ENCODE results near the gene PALS1. TPM values are rescaled to one million over a fixed set of nuclear protein-coding genes. Genes with fewer than 3 reads are reported as not detected.

PALS1 gene
- total and polyA plus RNA-seq, 4 donors: 7.4 to 26.8 (median 17.6) TPM

DNA sequence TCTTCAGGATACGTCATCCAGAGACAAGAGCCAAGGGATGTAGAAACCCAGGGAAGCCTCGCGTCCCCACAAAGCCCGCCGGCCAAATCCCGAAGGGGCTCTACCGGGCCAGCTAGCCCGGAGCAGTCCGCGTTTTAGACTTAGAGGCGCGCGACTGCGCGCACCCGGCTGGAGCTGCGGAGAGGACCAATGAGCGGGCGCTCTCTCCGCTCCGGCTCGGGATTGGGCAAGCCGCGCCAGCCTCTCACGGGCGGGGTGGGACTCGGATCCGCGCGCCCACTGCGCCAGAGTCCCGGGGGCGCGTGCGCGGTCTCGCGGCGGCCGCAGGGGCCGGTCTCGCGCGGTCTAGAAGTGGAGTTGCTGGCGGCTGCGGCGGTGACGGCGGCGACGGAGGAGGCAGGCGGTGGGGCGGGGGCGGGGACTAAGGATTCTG is 241 bp upstream of the PALS1 start:
- no peaks in the 10 kb centered on the region for H3K4me1 ChIP-seq (ENCODE audit: control insufficient read depth in 1 of 2, insufficient read depth in 2 of 2, low read length in 2 of 2)
- ATAC-seq (ENCODE audit: low FRiP score) (peak; percentile 99), DNase-seq (peak; percentile 98 to 99)
- no peaks in the 10 kb centered on the region for H3K9me3 ChIP-seq (ENCODE audit: control insufficient read depth, low read length)
- intact Hi-C loops (cut with DNase I): loop anchor here (5.0 to 10.0 kb wide), 3 partner anchors 56 to 729 kb away; partner anchors contain the start of genes EIF2S1 (in 1 of the 2) and GARIN2 (in 1 of the 2)
- no peaks in the 10 kb centered on the region for H3K36me3 ChIP-seq (ENCODE audit: control insufficient read depth in 1 of 2, insufficient read depth in 2 of 2, low read length in 1 of 2)
- H3K27ac ChIP-seq (ENCODE audit: low read depth in 1 of 2, low read length in 2 of 2): peak overlapping the region in 1 of 2 donors; percentile 74
- WGBS, 2 donors: 0% methylated on average over 46 to 54 of the region's 54 CpGs
- H3K4me3 ChIP-seq (ENCODE audit: low read length in 2 of 2): peak overlapping the region; percentile 60 to 76
- H3K27me3 ChIP-seq (ENCODE audit: control insufficient read depth in 1 of 2, insufficient read depth in 2 of 2, low read length in 1 of 2): no peaks in the 10 kb centered on the region

DNA sequence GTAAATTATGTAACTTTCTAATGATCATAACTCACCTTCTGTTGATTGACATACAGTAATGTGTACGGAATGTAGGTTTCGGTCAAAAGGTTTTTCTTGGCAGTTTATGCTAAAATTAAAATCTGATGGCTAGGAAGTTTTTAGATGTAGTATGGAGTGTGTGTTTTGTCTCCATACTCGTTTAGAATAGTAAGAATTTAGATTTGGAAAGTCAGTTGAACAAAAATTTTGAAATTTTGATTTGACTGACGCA is 859 bp downstream of the PALS1 start:
- Histone ChIP-seq H3K9me3 (ENCODE audit: control insufficient read depth, low read length) (no peaks in the 10 kb centered on the region), H3K4me3 (ENCODE audit: low read length in 2 of 2) (peak overlapping the region; percentile 60 to 76), H3K27ac (ENCODE audit: low read depth in 1 of 2, low read length in 2 of 2) (no peak overlapping the region), H3K36me3 (ENCODE audit: control insufficient read depth in 1 of 2, insufficient read depth in 2 of 2, low read length in 1 of 2) (no peaks in the 10 kb centered on the region), H3K27me3 (ENCODE audit: control insufficient read depth in 1 of 2, insufficient read depth in 2 of 2, low read length in 1 of 2) (no peaks in the 10 kb centered on the region), H3K4me1 (ENCODE audit: control insufficient read depth in 1 of 2, insufficient read depth in 2 of 2, low read length in 2 of 2) (no peaks in the 10 kb centered on the region)
- WGBS, 2 donors: 7 to 8% methylated on average over 4 of the region's 4 CpGs
- ATAC-seq (ENCODE audit: low FRiP score) (no peak), DNase-seq (no peak)
- intact Hi-C loops (cut with DNase I): loop anchor here (5.0 to 10.0 kb wide), 3 partner anchors 57 to 730 kb away; partner anchors contain the start of genes EIF2S1 (in 1 of the 2) and GARIN2 (in 1 of the 2)

DNA sequence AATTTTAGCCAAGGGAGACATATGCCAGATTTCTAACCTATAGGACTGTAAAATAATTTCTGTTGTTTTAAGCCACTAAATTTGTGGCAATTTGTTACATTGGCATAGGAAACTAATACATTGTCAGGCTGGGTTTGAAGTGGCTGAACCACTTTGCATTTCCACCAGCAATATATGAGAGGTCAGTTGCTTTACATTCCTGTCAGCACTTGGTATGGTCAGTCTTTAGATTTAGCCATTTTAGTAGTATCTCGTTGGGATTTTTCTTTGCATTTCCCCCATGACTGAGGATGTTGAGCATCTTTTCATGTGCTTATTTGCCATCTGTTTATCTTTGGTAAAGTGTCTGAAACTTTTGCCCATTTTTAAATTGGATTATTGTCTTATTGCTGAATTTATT is 3.9 kb downstream of the PALS1 start:
- intact Hi-C loops (cut with DNase I): loop anchor here in 1 of 2 donors (10.0 kb wide), 1 partner anchor 60 kb away; the partner anchor contains the start of gene GARIN2
- Histone ChIP-seq H3K36me3 (ENCODE audit: control insufficient read depth in 1 of 2, insufficient read depth in 2 of 2, low read length in 1 of 2) (no peaks in the 10 kb centered on the region), H3K27me3 (ENCODE audit: control insufficient read depth in 1 of 2, insufficient read depth in 2 of 2, low read length in 1 of 2) (no peaks in the 10 kb centered on the region), H3K4me1 (ENCODE audit: control insufficient read depth in 1 of 2, insufficient read depth in 2 of 2, low read length in 2 of 2) (no peaks in the 10 kb centered on the region), H3K27ac (ENCODE audit: low read depth in 1 of 2, low read length in 2 of 2) (no peak overlapping the region), H3K4me3 (ENCODE audit: low read length in 2 of 2) (no peak overlapping the region), H3K9me3 (ENCODE audit: control insufficient read depth, low read length) (no peaks in the 10 kb centered on the region)
- 76 to 82% methylated on average over 1 of the region's 1 CpG for WGBS, 2 donors
- DNase-seq (no peak), ATAC-seq (ENCODE audit: low FRiP score) (no peak)

DNA sequence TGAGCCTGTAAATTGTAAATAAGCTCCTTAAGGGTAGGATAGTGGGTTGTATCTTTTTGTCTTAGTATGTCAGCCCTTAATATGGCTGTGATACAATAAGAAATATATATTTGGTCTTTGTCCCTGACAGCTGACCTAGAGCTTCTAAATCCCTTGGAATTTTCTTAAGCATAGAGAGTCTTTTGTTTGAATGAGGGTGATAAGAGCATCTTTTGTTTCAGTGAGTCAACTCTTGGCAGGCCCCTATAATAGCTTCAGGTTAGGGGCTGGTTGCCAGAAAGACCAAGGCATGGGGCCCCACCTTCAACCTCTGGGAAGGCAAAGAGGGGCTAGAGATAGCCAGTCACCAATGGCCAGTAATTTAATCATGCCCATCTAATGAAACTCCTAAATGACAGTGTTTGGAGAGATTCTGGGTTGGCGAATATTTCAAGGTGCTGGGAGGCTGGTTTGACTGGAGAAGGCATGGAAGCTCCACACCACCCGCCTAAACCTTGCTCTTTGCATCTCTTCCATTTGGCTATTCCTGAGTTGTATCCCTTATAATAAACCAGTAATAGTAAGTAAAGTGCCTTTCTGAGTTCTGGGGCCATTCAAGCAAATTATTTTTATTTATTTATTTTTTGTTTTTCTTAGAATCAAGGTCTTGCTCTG is 10.5 kb downstream of the PALS1 start:
- DNase-seq (no peak), ATAC-seq (ENCODE audit: low FRiP score) (no peak)
- Histone ChIP-seq H3K4me3 (ENCODE audit: low read length in 2 of 2) (no peak overlapping the region), H3K4me1 (ENCODE audit: control insufficient read depth in 1 of 2, insufficient read depth in 2 of 2, low read length in 2 of 2) (no peaks in the 10 kb centered on the region), H3K9me3 (ENCODE audit: control insufficient read depth, low read length) (no peaks in the 10 kb centered on the region), H3K36me3 (ENCODE audit: control insufficient read depth in 1 of 2, insufficient read depth in 2 of 2, low read length in 1 of 2) (no peaks in the 10 kb centered on the region), H3K27me3 (ENCODE audit: control insufficient read depth in 1 of 2, insufficient read depth in 2 of 2, low read length in 1 of 2) (no peaks in the 10 kb centered on the region), H3K27ac (ENCODE audit: low read depth in 1 of 2, low read length in 2 of 2) (no peak overlapping the region)
- intact Hi-C loops (cut with DNase I): no loop called here
- 98 to 100% methylated on average over 2 of the region's 2 CpGs for WGBS, 2 donors

DNA sequence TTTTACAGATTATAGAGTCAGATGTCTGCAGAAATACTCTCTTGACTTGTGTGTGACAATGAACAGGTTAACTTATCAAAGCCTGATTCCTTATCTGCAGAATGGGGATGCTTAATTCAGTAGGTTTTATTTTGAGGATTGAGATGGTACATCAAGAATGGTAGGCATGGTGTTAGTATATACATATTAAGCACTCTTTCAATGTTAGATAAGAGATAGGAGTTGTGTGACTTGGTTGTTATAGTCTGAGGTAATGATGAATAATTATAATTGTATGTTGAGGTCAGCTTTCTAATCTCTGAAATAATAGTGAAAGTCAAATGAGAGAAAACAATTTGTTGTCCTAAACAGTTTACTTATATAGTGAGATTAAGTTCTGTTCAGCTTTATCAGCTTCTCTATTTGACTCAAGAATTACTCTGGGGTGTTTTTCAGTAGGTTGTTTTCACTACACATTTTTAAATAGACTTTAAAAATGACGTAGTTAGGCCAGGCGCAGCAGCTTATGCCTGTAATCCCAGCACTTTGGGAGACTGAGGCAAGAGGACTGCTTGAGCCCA is 11.9 kb downstream of the PALS1 start:
- Histone ChIP-seq H3K9me3 (ENCODE audit: control insufficient read depth, low read length) (no peaks in the 10 kb centered on the region), H3K27ac (ENCODE audit: low read depth in 1 of 2, low read length in 2 of 2) (no peak overlapping the region), H3K4me1 (ENCODE audit: control insufficient read depth in 1 of 2, insufficient read depth in 2 of 2, low read length in 2 of 2) (no peaks in the 10 kb centered on the region), H3K36me3 (ENCODE audit: control insufficient read depth in 1 of 2, insufficient read depth in 2 of 2, low read length in 1 of 2) (peaks cover 0 to 3% of the 10 kb centered on the region in 2 donors), H3K27me3 (ENCODE audit: control insufficient read depth in 1 of 2, insufficient read depth in 2 of 2, low read length in 1 of 2) (no peaks in the 10 kb centered on the region), H3K4me3 (ENCODE audit: low read length in 2 of 2) (no peak overlapping the region)
- DNase-seq (no peak), ATAC-seq (ENCODE audit: low FRiP score) (no peak)
- intact Hi-C loops (cut with DNase I): no loop called here
- 54 to 59% methylated on average over 2 of the region's 2 CpGs for WGBS, 2 donors

GRCh38 chr14:67257906-67258305 is 16.7 kb downstream of the PALS1 start:
- Histone ChIP-seq H3K4me1 (ENCODE audit: control insufficient read depth in 1 of 2, insufficient read depth in 2 of 2, low read length in 2 of 2) (no peaks in the 10 kb centered on the region), H3K4me3 (ENCODE audit: low read length in 2 of 2) (no peak overlapping the region), H3K9me3 (ENCODE audit: control insufficient read depth, low read length) (no peaks in the 10 kb centered on the region), H3K36me3 (ENCODE audit: control insufficient read depth in 1 of 2, insufficient read depth in 2 of 2, low read length in 1 of 2) (peaks cover 0 to 3% of the 10 kb centered on the region in 2 donors), H3K27me3 (ENCODE audit: control insufficient read depth in 1 of 2, insufficient read depth in 2 of 2, low read length in 1 of 2) (no peaks in the 10 kb centered on the region), H3K27ac (ENCODE audit: low read depth in 1 of 2, low read length in 2 of 2) (no peak overlapping the region)
- intact Hi-C loops (cut with DNase I): no loop called here
- ATAC-seq (ENCODE audit: low FRiP score) (no peak), DNase-seq (no peak)
- WGBS, 2 donors: 86 to 89% methylated on average over 3 of the region's 3 CpGs

DNA sequence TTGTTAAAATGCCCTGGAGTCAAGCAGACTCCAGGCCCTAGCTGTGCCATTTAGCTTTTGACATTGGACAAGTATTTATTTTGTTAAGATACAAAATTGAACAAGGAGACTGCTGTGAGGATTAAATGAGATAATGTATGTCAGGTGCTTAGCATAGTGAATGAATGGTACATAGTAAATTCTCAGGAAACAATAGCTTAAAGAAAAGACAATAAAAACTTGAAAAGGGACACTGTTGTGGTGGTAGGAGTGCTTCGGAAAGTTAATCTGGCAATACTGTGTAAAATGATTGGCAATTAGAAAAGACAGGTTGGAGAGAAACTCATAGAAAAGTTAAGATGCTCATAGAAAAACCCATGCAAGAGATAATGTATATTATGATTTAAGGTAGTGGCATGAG is 19.7 kb downstream of the PALS1 start:
- no peaks in the 10 kb centered on the region for H3K27me3 ChIP-seq (ENCODE audit: control insufficient read depth in 1 of 2, insufficient read depth in 2 of 2, low read length in 1 of 2)
- intact Hi-C loops (cut with DNase I): no loop called here
- WGBS, 2 donors: 95 to 97% methylated on average over 1 of the region's 1 CpG

DNA sequence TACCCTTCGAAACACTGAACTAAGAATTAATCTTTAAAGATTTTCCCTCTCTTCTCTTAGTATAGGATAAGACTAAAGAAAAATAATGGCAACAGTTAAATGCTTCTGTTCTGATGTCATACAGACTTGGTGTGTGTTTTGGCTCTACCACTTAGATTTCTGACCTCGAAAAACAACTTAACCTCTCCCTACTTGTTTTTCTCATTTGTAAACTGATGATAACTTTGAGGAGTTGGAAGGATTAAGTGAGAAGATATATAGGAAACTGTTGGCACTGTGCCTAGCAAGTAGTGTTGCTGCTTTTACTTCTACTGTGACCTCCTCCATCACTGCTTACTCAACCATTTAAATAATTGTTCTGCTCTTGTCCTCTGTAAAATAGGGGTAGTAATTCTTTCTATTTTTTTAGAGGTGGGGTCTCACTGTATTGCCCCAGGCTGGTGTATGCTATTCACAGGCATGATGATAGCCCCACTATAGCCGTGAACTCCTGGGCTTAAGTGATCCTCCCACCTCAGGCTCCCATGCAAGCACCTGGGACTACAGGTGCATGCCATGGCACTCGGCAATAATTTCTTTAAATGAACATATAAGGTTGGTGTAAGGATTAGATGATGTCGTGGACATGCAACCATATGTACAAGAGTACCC is 22.4 kb downstream of the PALS1 start:
- DNase-seq: no peak
- peak overlapping the region in 1 of 2 donors; percentile 25 for H3K27ac ChIP-seq (ENCODE audit: low read depth in 1 of 2, low read length in 2 of 2)
- 59 to 61% methylated on average over 5 of the region's 5 CpGs for WGBS, 2 donors
- H3K27me3 ChIP-seq (ENCODE audit: control insufficient read depth in 1 of 2, insufficient read depth in 2 of 2, low read length in 1 of 2): no peaks in the 10 kb centered on the region
- no peak overlapping the region for H3K4me3 ChIP-seq (ENCODE audit: low read length in 2 of 2)
- intact Hi-C loops (cut with DNase I): no loop called here
- H3K4me1 ChIP-seq (ENCODE audit: control insufficient read depth in 1 of 2, insufficient read depth in 2 of 2, low read length in 2 of 2): peaks cover 1 to 7% of the 10 kb centered on the region in 2 donors
- no peak for ATAC-seq (ENCODE audit: low FRiP score)
- H3K36me3 ChIP-seq (ENCODE audit: control insufficient read depth in 1 of 2, insufficient read depth in 2 of 2, low read length in 1 of 2): no peaks in the 10 kb centered on the region
- H3K9me3 ChIP-seq (ENCODE audit: control insufficient read depth, low read length): no peaks in the 10 kb centered on the region

More for the DNA sequence above, 19.7 kb downstream of the PALS1 start:
- H3K36me3 ChIP-seq (ENCODE audit: control insufficient read depth in 1 of 2, insufficient read depth in 2 of 2, low read length in 1 of 2): peaks cover 0 to 3% of the 10 kb centered on the region in 2 donors
- peaks cover 1 to 7% of the 10 kb centered on the region in 2 donors for H3K4me1 ChIP-seq (ENCODE audit: control insufficient read depth in 1 of 2, insufficient read depth in 2 of 2, low read length in 2 of 2)
- H3K9me3 ChIP-seq (ENCODE audit: control insufficient read depth, low read length): no peaks in the 10 kb centered on the region
- ATAC-seq (ENCODE audit: low FRiP score) (no peak), DNase-seq (no peak)
- no peak overlapping the region for H3K4me3 ChIP-seq (ENCODE audit: low read length in 2 of 2)
- H3K27ac ChIP-seq (ENCODE audit: low read depth in 1 of 2, low read length in 2 of 2): no peak overlapping the region

- DNase-seq (no peak), ATAC-seq (ENCODE audit: low FRiP score) (no peak)
- Histone ChIP-seq H3K36me3 (ENCODE audit: control insufficient read depth in 1 of 2, insufficient read depth in 2 of 2, low read length in 1 of 2) (no peaks in the 10 kb centered on the region), H3K9me3 (ENCODE audit: control insufficient read depth, low read length) (no peaks in the 10 kb centered on the region), H3K4me3 (ENCODE audit: low read length in 2 of 2) (no peak overlapping the region), H3K4me1 (ENCODE audit: control insufficient read depth in 1 of 2, insufficient read depth in 2 of 2, low read length in 2 of 2) (peaks cover 1 to 7% of the 10 kb centered on the region in 2 donors), H3K27ac (ENCODE audit: low read depth in 1 of 2, low read length in 2 of 2) (no peak overlapping the region), H3K27me3 (ENCODE audit: control insufficient read depth in 1 of 2, insufficient read depth in 2 of 2, low read length in 1 of 2) (no peaks in the 10 kb centered on the region)
- intact Hi-C loops (cut with DNase I): no loop called here
- WGBS, 2 donors: 44 to 48% methylated on average over 2 of the region's 2 CpGs
Measured at GRCh38 chr14:67265131-67265530, 23.9 kb downstream of the PALS1 start.

Measured in aorta (tissue), 5 donors.